Urinary bladder (tissue), 4 donors: ENCODE results near the gene CFAP91. TPM values are rescaled to one million over a fixed set of nuclear protein-coding genes. Genes with fewer than 3 reads are reported as not detected.

Experiments used
- DNase-seq: peaks from one replicate; pipeline ENCODE4 v3.0.0-alpha.2; 2015; ENCODE audit errors: extremely low spot score
- H3K27ac ChIP-seq: one replicate; pipeline ENCODE4 v1.5.1; 2013; ENCODE audit warnings: low read depth, mild to moderate bottlenecking, moderate library complexity
- H3K36me3 ChIP-seq: one replicate; pipeline ENCODE4 v1.6.1; 2013; ENCODE audit warnings: mild to moderate bottlenecking, moderate library complexity; ENCODE audit not compliant: insufficient read depth
- H3K4me1 ChIP-seq: one replicate; pipeline ENCODE4 v1.6.1; 2013; ENCODE audit warnings: mild to moderate bottlenecking, moderate library complexity; ENCODE audit not compliant: insufficient read depth
- H3K4me3 ChIP-seq: one replicate; pipeline ENCODE4 v1.5.1; 2013; ENCODE audit warnings: low read depth, low read length
- WGBS: extraction: QIAGEN DNeasy Blood & Tissue Kit; methylation state at CpG from one replicate; pipeline ENCODE4 v1.1.7; 2013; 5-methylcytosine and 5-hydroxymethylcytosine counted together
- polyA plus RNA-seq: library from polyadenylated mRNA; stranded (reverse); fragments of 200-250 nt; gene quantifications from one replicate; pipeline ENCODE4 v1.2.3, GENCODE V29; 2013
- total RNA-seq: library from RNA; depleted of rRNA; stranded (reverse); fragments of >200 nt; gene quantifications from one replicate; pipeline ENCODE4 v1.2.3, GENCODE V29; 2014
- donor health status: healthy with polysubstance abuse.
- donor health status: healthy.

The CFAP91 gene
- total RNA-seq (2.6 TPM), polyA plus RNA-seq (1.4 TPM)

DNA sequence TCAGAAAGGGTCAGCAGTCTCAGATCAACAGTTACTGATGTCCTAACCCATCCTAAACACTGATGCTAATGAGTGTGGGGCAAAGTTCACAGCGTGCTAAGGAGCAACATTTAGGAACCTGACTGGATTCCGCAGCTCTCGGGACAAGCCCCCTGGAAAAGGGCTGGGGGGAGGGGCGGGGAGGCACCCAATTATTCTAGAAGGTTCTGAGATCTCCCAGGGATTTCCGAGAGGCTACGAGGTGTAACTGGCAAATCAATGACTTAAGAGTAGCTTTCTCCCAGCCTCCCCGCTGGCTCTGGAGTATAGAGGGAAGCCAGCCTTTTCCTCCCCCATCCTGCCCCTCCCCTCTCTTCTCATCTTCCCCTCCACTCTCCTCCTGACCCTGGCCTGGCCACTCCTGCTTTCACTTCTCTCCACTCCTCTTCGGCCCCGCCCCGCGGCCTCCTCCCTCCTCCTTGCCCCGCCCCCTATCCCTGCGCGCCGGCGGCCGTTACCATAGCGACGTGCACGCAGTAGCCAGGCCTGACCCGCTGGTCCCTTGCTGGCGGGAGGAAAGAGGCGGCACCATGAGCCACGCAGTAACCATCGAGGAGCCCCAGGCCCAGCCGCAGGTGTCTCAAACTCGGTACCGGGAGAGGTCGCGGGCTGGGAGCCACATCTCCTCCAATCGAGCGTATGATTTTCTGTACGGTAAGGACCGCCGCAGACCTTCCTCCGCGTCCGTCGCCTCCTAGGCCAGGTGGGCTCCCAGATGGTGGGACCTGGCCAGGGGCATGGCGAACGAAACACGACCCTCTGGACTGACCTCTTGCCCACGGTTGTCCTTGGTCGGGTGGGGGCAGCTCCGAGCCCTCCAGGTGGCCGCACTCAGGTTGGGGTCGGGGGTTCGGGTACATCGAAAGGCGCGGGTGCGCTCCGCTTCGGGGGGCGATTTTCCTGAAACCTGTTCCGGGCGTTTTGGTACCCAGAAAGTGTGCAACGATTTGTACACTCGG is at the start of gene CFAP91:
TSS of gene CFAP91 (plus strand) at position 493 of the 998 bp plus-strand sequence. CDS start at position 570, 77 bp downstream.
- Histone ChIP-seq H3K27ac (no peak within 1 kb of the TSS), H3K4me1 (no peaks in the 10 kb centered on the region), H3K36me3 (no peaks in the 10 kb centered on the region), H3K4me3 (peak within 1 kb of the TSS; percentile 57)
- DNase-seq: peak; percentile 77
- 5% methylated on average over 59 of the region's 59 CpGs for WGBS

DNA sequence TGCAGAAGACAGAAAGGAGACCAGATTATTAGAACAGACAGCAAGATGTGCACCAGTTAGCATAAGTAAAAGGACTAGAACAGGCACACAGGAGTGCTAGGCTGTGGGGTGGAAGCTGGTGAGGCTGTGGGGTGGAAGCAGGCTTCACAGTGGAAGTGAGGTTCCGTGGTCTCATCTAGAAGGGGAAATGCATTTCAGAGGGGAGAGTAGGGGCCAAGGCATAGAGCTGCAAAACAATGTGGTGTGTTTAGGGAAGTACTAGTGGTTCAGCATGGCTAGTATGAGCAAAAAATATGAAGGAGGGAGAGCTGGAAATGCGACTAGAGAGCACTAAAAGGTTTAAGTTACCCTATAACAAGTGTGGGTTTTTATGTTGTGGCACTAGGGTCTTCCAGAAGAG is 48.9 kb upstream of the CFAP91 start:
- Histone ChIP-seq H3K27ac (no peak overlapping the region), H3K36me3 (no peaks in the 10 kb centered on the region), H3K4me3 (no peak overlapping the region), H3K4me1 (no peaks in the 10 kb centered on the region)
- DNase-seq: no peak
- WGBS: 45% methylated on average over 2 of the region's 2 CpGs

DNA sequence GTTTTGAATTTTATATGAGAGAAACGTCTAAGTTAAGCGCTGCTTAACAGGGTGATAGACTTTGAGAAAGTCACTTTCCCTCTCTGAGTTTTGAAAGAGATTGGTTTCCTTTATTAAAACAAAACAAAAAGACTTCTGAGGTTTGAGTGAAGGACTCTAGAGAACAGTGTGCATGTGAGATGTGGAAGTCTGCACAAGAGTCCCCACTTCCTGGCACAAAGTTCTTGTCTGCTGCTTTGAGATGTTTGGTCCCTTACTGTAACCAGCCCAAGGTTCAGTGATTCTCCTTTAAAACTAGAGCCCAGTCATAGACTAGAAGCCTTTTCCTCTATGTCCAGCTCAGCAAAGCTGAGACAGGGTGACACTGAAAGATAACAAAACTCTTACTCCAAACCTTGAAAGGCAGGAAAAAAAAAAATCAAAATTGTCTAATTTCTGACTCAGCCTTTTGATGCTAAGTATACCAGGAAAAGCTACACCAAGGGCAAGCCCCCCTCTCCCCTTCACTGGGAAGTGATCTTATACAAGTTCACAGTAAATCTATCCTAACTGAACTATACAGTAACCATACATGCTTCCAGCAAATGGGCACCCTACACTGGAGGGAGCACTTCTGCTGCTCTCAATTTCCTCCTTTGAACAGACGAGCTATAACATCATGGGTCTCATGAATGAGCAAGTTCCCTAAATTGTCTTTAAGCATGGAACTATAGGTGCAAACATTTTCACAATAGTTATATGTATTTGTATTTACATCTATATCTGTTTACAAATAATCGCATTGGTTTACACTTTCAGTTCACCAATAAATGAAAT is 44.7 kb upstream of the CFAP91 start:
- Histone ChIP-seq H3K27ac (no peak overlapping the region), H3K36me3 (no peaks in the 10 kb centered on the region), H3K4me3 (no peak overlapping the region), H3K4me1 (peaks cover 4% of the 10 kb centered on the region)
- 62% methylated on average over 4 of the region's 4 CpGs for WGBS
- no peak for DNase-seq

DNA sequence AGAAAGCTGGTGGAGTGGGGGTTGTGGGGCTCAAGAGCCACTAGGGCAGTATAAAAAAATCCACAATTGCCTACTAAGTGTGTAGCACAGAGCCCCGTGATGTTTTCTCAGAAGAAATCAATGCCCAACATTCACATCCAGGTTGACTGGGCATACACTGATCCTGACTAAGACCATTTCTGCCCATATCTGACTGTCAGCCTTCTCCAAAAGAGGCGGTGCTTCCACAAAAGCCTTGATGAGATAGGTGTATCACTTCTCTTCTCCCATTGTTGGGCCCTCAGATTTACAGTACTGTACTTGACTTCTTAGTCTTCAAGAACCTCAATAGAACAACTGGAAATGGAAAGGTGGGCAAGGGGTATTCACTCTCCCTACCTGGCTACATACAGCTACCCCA is 43.8 kb upstream of the CFAP91 start:
- 76% methylated on average over 2 of the region's 2 CpGs for WGBS
- H3K36me3 ChIP-seq: no peaks in the 10 kb centered on the region
- DNase-seq: no peak
- peaks cover 4% of the 10 kb centered on the region for H3K4me1 ChIP-seq
- H3K4me3 ChIP-seq: no peak overlapping the region
- H3K27ac ChIP-seq: no peak overlapping the region

DNA sequence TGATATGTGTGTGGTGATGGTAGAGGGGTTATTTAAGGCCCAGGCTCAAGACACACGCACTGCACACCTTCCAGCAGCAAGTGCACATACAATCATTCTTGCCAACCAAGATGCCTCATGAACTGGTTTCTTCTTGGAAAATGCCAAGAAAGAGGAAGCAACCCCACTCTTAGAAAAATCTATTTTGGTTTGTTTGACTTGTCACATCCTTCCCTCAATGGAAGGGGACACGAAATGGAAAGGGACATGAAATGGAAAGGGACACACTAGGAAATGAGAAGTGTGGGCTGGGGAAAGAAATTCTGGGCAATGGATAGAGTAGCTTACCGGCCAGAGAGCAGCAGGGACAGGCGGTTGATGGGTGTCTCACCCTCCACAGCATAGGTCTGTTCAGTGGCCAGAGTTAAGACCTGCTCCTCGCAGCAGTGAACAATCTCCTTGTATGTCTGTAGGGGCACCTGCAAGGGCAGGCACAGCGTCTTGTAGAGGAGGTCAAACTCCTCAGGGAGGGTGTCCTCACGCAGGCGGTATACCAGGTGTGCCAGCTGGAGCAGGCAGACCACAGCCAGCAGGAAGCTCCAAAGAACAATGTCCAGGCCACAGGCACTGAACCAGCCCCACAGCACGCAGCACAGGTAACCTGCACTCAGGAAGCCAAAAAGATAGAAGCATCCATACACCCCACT is 43.1 kb upstream of the CFAP91 start:
- Histone ChIP-seq H3K27ac (no peak overlapping the region), H3K4me1 (peaks cover 4% of the 10 kb centered on the region), H3K36me3 (no peaks in the 10 kb centered on the region), H3K4me3 (no peak overlapping the region)
- no peak for DNase-seq
- WGBS: 60% methylated on average over 9 of the region's 9 CpGs

DNA sequence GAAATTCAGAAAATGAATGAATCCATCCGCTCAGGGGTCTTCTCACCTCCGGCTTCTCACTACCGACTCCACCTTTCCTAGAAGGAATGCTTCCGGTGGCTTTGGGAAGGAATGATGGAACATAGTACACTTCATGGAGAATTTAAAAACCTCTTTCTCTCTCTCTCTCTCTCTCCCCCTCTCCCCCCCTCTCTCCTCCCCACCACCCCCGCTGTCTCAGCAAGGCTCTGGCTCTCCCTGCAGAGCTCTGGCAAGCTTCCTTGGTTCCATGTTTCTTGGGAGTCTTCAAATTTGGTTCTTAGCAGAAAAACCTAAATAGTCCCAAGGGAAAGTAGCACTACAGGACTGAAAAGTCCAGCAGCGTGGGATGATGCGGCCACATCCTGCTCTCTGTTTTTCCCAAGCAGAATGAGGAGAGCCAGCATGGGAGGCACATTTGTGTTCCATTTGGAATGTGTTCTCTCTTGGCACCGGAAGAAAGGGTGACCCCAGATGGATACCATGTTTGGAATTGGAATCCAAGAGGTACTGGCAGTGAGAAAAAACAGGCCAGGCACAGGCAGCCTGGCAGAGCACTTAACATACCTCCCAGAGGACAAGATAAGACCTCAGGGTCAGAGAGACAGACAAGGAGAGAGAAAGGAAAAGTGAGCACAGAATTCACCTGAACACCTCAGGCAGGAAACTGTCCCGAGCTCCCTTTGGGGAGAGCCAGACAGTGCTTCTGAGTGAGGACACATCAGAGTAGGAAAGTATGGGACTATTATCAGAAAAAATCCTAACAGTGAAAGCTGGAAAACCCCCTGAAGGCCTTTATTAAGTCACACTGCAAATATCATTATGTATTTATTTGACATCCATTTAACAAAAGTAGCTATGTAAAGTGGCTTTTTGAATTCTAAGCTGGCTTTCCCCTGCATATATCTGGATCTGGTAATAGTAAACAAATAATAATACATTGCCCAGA is 42.1 kb upstream of the CFAP91 start, which contains the start of gene POPDC2:
TSS of gene POPDC2 (minus strand) at position 116 of the 967 bp plus-strand sequence. CDS start 166 bp downstream, outside the sequence.
- peaks cover 4% of the 10 kb centered on the region for H3K4me1 ChIP-seq
- no peak within 1 kb of the TSS for H3K4me3 ChIP-seq
- 44% methylated on average over 9 of the region's 9 CpGs for whole genome bisulfite sequencing
- no peak for DNase-seq
- H3K27ac ChIP-seq: no peak within 1 kb of the TSS
- no peaks in the 10 kb centered on the region for H3K36me3 ChIP-seq

DNA sequence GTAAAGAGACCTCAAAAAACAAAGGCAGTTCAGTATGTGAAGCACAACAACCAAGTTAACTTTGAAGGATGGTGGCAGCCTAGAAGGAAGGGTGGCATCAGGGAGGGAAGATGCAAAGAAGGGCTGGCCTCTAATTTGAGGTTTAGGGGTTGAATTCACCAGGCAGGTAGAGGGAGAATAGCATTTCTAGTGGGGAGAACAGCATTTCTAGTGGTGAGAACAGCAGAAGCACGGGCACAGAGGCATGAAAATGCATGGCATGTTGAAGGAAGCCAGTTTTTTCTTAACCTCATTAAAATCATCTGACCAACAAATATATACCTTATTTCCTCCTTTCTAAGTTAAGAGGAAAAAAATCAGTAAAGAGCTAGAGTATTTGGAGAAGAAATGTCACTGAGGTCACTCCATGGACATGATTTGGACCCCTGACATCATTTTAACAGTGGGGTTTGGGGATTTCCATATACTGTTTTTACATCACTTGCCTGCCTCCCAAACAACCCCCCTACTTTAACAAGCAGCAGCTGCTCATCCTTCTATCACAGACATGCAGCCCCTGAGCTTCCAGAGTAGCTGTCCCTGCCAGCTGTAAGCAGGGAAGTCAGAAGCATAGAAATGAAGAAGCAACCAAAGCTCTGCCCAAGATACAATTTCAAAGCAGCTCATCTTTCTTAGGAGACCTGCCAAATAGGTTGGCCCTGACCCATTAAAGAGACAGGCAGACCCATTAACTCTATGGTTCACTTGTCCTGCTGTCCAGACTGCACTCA is 40.0 kb upstream of the CFAP91 start:
- DNase-seq: no peak
- Histone ChIP-seq H3K4me3 (no peak overlapping the region), H3K36me3 (peaks cover 3% of the 10 kb centered on the region), H3K27ac (no peak overlapping the region), H3K4me1 (peaks cover 4% of the 10 kb centered on the region)
- 31% methylated on average over 1 of the region's 1 CpG for WGBS

DNA sequence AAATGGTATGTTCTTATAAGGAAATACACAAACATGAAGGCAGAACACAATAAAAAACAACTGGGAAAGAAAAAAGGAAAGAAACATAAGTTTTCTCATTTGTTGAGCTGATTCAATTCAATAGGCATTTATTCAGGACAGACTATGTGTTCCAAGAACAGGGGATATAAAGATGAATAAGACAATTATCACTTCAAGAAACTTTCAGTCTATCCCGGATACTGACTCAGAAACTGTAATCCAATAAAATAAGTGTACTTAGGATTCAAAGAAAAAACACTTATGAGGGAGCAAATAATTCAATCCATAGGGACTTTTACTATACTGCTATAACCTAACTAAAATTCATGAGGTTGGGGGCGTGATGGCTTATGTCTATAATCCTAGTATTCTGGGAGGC is 38.9 kb upstream of the CFAP91 start:
- 60% methylated on average over 2 of the region's 2 CpGs for WGBS
- Histone ChIP-seq H3K4me1 (peaks cover 4% of the 10 kb centered on the region), H3K4me3 (no peak overlapping the region), H3K36me3 (peaks cover 3% of the 10 kb centered on the region), H3K27ac (no peak overlapping the region)
- no peak for DNase-seq

DNA sequence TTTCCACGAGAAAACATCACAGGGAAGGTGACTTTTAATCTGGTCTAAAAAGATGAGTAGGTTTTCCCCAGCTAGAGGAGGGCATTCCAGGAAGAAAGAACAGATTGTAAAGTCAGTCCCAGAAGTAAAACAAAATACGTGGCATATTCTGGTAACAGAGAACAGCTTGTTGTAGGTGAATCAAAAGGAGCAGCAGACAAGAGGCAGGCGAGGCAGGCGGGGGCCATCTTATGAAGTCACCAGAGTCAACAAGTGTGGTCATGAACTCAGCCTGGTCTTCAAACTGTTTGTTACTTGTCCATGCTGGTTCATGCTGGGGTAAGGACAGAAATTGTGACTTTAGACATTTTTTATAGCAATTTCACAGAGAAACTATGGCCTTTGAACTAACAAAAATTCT is 38.5 kb upstream of the CFAP91 start:
- 51% methylated on average over 4 of the region's 4 CpGs for WGBS
- Histone ChIP-seq H3K27ac (no peak overlapping the region), H3K36me3 (peaks cover 5% of the 10 kb centered on the region), H3K4me3 (no peak overlapping the region), H3K4me1 (peaks cover 4% of the 10 kb centered on the region)
- DNase-seq: no peak

DNA sequence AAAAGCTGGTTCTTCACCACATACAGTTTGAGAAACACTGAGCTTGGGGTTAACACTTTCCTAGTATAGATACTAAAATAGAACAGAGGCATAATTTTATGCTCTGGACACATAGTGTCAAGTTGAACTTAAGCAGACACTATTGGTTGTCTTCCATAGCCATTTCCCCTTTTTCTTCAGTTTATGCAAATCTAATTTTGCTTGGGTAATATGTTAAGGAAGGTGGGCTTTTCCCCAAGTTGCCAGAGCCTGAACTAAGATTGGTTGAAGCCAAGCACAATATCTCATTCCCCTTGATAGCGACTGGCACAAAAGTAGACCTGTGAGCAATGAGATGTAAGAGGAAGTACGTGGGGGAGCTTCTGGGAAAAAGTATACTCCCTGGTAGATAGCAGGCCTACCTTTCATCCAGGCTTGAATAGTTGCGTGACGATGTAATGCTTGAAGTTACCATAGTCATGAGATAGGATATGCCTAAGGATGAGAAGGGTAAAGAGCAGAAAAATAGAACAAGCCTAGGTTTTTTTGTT is 37.9 kb upstream of the CFAP91 start:
- Histone ChIP-seq H3K4me1 (peaks cover 4% of the 10 kb centered on the region), H3K4me3 (no peak overlapping the region), H3K27ac (no peak overlapping the region), H3K36me3 (peaks cover 5% of the 10 kb centered on the region)
- 65% methylated on average over 4 of the region's 4 CpGs for WGBS
- no peak for DNase-seq

DNA sequence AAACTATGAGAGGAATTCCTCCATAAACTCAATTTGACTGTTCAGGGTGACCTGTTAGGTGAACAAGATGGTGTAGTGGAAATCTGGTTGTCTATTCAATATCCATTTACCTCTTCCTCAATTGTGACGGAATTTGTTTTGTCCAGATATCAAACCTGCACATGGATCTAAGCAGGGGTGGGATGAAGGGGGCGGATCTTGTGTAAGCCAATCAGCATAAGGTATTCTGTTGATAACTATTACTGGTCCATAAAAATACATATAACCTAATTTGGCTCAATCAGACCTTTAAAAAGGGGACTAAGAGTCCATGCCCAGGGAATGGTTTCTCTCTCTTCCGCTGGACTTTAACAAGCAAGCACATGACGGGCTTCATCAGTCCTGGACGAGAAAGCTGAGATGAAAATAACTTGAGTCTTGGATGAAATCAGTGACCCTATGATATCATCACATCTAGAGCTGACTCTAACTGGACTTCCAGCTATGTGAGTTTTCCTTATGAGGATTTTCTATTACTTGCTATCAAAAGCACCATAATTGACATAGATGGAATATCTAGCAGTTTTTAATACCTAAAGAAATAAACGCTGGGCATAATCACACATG is 36.8 kb upstream of the CFAP91 start:
- H3K27ac ChIP-seq: no peak overlapping the region
- H3K4me3 ChIP-seq: no peak overlapping the region
- peaks cover 5% of the 10 kb centered on the region for H3K36me3 ChIP-seq
- no peak for DNase-seq
- 71% methylated on average over 6 of the region's 6 CpGs for WGBS
- H3K4me1 ChIP-seq: peaks cover 4% of the 10 kb centered on the region
